ENCODE results near the gene DPEP3. TPM values are rescaled to one million over a fixed set of nuclear protein-coding genes. Genes with fewer than 3 reads are reported as not detected.

The DPEP3 gene
- total RNA-seq, 4 donors from 2014 or later = 0.15 to 0.26 TPM; not detected in 2

GRCh38 chr16:67969254-67970039, 10.9 kb downstream of the DPEP3 start:
- TF ChIP-seq POLR2A (IDR thresholded peaks at IDR 0.05) (no peak), CTCF (IDR thresholded peaks at IDR 0.05) (no peak)
- H3K4me3 ChIP-seq (ENCODE audit: low read depth, poor library complexity, severe bottlenecking) = peak overlapping the region; percentile 53
- WGBS, 2 donors = 38 to 50% methylated on average over 30 to 35 of the region's 40 CpGs
- no peak for DNase-seq (ENCODE audit: low spot score in 2 of 2)
- intact Hi-C loops (cut with DNase I; ENCODE audit: low total_unique reads) = no loop called here

GRCh38 chr16:67968400-67969253, 11.7 kb downstream of the DPEP3 start, which contains the start of gene SLC12A4:
SLC12A4 (minus strand) TSS chr16:67968637; CDS start chr16:67968553, 84 bp downstream.
- TF ChIP-seq CTCF (IDR thresholded peaks at IDR 0.05) = no peak
- TF ChIP-seq POLR2A (IDR thresholded peaks at IDR 0.05) = peak in 1 of 2 donors; percentile 46
- WGBS, 2 donors = 1 to 2% methylated on average over 25 of the region's 78 CpGs
- peak within 1 kb of the TSS; percentile 53 for H3K4me3 ChIP-seq (ENCODE audit: low read depth, poor library complexity, severe bottlenecking)
- DNase-seq (ENCODE audit: low spot score in 2 of 2) = peak; percentile 71 to 96
- intact Hi-C loops (cut with DNase I; ENCODE audit: low total_unique reads) = no loop called here

- no peak for TF ChIP-seq CTCF (IDR thresholded peaks at IDR 0.05)
- TF ChIP-seq POLR2A (IDR thresholded peaks at IDR 0.05) = no peak
- no peak for DNase-seq (ENCODE audit: low spot score in 2 of 2)
- 0 to 1% methylated on average over 15 to 29 of the region's 45 CpGs for WGBS, 2 donors
- H3K4me3 ChIP-seq (ENCODE audit: low read depth, poor library complexity, severe bottlenecking) = peak overlapping the region; percentile 53
- intact Hi-C loops (cut with DNase I; ENCODE audit: low total_unique reads) = no loop called here
These were observed 12.3 kb downstream of the DPEP3 start for GRCh38 chr16:67967958-67968399.

GRCh38 chr16:67967183-67967957, 12.9 kb downstream of the DPEP3 start:
- intact Hi-C loops (cut with DNase I; ENCODE audit: low total_unique reads) = no loop called here
- H3K4me3 ChIP-seq (ENCODE audit: low read depth, poor library complexity, severe bottlenecking) = peak overlapping the region; percentile 53
- 9 to 12% methylated on average over 18 of the region's 18 CpGs for WGBS, 2 donors
- TF ChIP-seq CTCF (IDR thresholded peaks at IDR 0.05) (no peak), POLR2A (IDR thresholded peaks at IDR 0.05) (no peak)
- no peak for DNase-seq (ENCODE audit: low spot score in 2 of 2)

GRCh38 chr16:67966549-67967182, 13.6 kb downstream of the DPEP3 start:
- WGBS, 2 donors = 15 to 42% methylated on average over 3 of the region's 3 CpGs
- no peak for TF ChIP-seq CTCF (IDR thresholded peaks at IDR 0.05)
- no peak for TF ChIP-seq POLR2A (IDR thresholded peaks at IDR 0.05)
- no peak for DNase-seq (ENCODE audit: low spot score in 2 of 2)
- intact Hi-C loops (cut with DNase I; ENCODE audit: low total_unique reads) = no loop called here
- H3K4me3 ChIP-seq (ENCODE audit: low read depth, poor library complexity, severe bottlenecking) = no peak overlapping the region
